HepG2 (cell line): ENCODE measurements around the gene TOM1L2. TPM values are rescaled to one million over a fixed set of nuclear protein-coding genes. Genes with fewer than 3 reads are reported as not detected.

Source experiments
- EEA1 ChIP-seq: sonication (generic); formaldehyde crosslinking; IDR thresholded peaks from 2 replicates; pipeline ENCODE4 v1.5.1; 2020; ENCODE audit warnings: mild to moderate bottlenecking, missing genetic modification reagents, borderline replicate concordance
- HDAC2 ChIP-seq: sonication (generic); formaldehyde crosslinking; IDR thresholded peaks from 2 replicates; pipeline ENCODE4 v1.4.0; 2020; ENCODE audit warnings: missing genetic modification reagents
- MAFK ChIP-seq, 2 experiments: IDR thresholded peaks in 1 of 2; conservative IDR thresholded peaks in 1 of 2; 2 replicates each; pipeline ENCODE4 v1.6.1; 2011; ENCODE audit warnings: improper control_type of control experiment in 2 of 2, low read length in 2 of 2
- ZBTB7A ChIP-seq: sonication (generic); formaldehyde crosslinking; IDR thresholded peaks from 2 replicates; pipeline ENCODE4 v1.8.0; 2022; ENCODE audit warnings: mild to moderate bottlenecking, missing genetic modification reagents
- ZFP91 ChIP-seq: sonication (generic); formaldehyde crosslinking; IDR thresholded peaks from 2 replicates; pipeline ENCODE4 v1.9.0; 2022; ENCODE audit warnings: missing genetic modification reagents, mild to moderate bottlenecking, borderline replicate concordance
- ZNF180 ChIP-seq: sonication (generic); formaldehyde crosslinking; IDR thresholded peaks from 2 replicates; pipeline ENCODE4 v1.4.0; 2020; ENCODE audit warnings: low read depth, missing genetic modification reagents, borderline replicate concordance
- ZNF44 ChIP-seq: sonication (generic); formaldehyde crosslinking; IDR thresholded peaks from 2 replicates; pipeline ENCODE4 v1.5.1; 2020; ENCODE audit warnings: mild to moderate bottlenecking, missing genetic modification reagents
- ZNF441 ChIP-seq: sonication (generic); formaldehyde crosslinking; IDR thresholded peaks from 2 replicates; pipeline ENCODE4 v1.7.0; 2021; ENCODE audit warnings: missing genetic modification reagents, borderline replicate concordance
- ZNF510 ChIP-seq: sonication (generic); formaldehyde crosslinking; IDR thresholded peaks from 2 replicates; pipeline ENCODE4 v1.4.0; 2020; ENCODE audit warnings: low read depth, mild to moderate bottlenecking, missing genetic modification reagents
- polyA plus RNA-seq, 8 experiments: library from polyadenylated mRNA; depleted of rRNA in 3 of 8; stranded (reverse) in 7 of 8; unstranded in 1 of 8; fragments of >200 nt; fragmentation: Illumina TruSeq in 4 of 8; extraction: Trizol in 4 of 8; gene quantifications; 2 replicates each; pipeline versions ENCODE4 v1.2.1 to v1.2.3, GENCODE V29; 2011 to 2016; ENCODE audit warnings: low read depth in 4 of 8, missing spikeins in 1 of 8, mixed read lengths in 1 of 8; ENCODE audit not compliant: insufficient read depth in 1 of 8
- total RNA-seq, 5 experiments: library from RNA; depleted of rRNA; stranded (reverse); fragments of >200 nt; fragmentation: Illumina TruSeq; extraction: Trizol; gene quantifications; 2 replicates each; pipeline ENCODE4 v1.2.3, GENCODE V29; 2016; ENCODE audit warnings: low read depth in 1 of 5
- TF ChIP-seq, protein P1 (sequence below): sonication (generic); formaldehyde crosslinking; IDR thresholded peaks from 2 replicates; pipeline ENCODE4 v1.4.0; 2020; ENCODE audit warnings: missing genetic modification reagents

Gene TOM1L2
- total and polyA plus RNA-seq, 2 of the 13 experiments (the other 11 are each of a cell fraction or from before 2014, with no cell fraction given) = 4.7 to 7.4 TPM

- TF ChIP-seq, protein P1, sequence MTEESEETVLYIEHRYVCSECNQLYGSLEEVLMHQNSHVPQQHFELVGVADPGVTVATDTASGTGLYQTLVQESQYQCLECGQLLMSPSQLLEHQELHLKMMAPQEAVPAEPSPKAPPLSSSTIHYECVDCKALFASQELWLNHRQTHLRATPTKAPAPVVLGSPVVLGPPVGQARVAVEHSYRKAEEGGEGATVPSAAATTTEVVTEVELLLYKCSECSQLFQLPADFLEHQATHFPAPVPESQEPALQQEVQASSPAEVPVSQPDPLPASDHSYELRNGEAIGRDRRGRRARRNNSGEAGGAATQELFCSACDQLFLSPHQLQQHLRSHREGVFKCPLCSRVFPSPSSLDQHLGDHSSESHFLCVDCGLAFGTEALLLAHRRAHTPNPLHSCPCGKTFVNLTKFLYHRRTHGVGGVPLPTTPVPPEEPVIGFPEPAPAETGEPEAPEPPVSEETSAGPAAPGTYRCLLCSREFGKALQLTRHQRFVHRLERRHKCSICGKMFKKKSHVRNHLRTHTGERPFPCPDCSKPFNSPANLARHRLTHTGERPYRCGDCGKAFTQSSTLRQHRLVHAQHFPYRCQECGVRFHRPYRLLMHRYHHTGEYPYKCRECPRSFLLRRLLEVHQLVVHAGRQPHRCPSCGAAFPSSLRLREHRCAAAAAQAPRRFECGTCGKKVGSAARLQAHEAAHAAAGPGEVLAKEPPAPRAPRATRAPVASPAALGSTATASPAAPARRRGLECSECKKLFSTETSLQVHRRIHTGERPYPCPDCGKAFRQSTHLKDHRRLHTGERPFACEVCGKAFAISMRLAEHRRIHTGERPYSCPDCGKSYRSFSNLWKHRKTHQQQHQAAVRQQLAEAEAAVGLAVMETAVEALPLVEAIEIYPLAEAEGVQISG (CRISPR knock-in tag) = no peak
- TF ChIP-seq ZNF441 (no peak), EEA1 (CRISPR knock-in tag) (no peak), ZNF44 (no peak), MAFK (conservative IDR thresholded peaks at IDR 0.05 in 1 of 2, IDR thresholded peaks at IDR 0.05 in 1 of 2; ENCODE audit: low read length in 2 of 2) (no peak), ZNF180 (no peak), ZBTB7A (CRISPR knock-in tag) (no peak), ZFP91 (CRISPR knock-in tag) (no peak), ZNF510 (CRISPR knock-in tag) (no peak), HDAC2 (no peak)
Observed at GRCh38 chr17:18005496-18005895, 33.3 kb upstream of the TOM1L2 start (continued).
